Stimulated activated CD8-positive, alpha-beta memory T cell treated with anti-CD3 and anti-CD28 coated beads, Interleukin-7, amount 100 ng/mL, for 24 hours (primary cell): Measurements from ENCODE around the gene PDZD7.

Source experiments
- DNase-seq: peaks from one replicate; pipeline ENCODE4 v3.0.0-alpha.2; 2020; ENCODE audit warnings: low read depth

PDZD7 gene

DNA sequence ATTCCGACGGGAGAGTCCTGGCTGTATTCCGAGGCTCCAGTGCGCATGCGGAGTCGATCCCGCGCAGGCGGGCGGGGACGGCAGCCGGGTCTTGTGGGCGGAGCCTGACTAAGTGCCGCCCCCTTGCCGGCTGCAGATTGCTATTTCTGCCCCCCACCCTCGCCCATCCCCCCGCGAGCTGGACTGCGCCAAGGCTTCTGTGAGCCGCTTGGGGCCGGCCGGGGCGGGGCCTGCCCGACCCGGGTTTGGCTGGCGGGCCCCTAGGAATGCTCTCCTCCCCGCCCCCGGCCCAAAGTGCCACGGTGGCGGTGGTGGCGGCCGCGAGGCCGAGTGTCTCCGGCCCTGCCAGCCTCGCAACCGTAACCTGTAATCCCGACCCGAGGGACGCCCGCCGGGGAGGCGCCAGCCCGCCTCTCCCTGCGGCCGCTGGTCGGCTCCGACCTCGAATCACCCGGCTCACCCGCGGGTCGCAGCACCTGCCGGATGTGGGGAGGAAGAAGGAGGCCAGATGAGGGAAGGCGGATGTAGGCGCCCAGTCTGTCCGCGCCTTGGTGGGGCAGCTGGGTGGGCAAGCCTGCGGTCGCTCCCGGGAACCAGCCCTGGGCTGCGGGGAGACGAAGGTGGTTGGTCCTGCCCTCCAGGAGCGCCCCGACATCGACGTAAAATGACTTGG is 30.2 kb upstream of the PDZD7 start:
- peak; percentile 84 for DNase-seq

DNA sequence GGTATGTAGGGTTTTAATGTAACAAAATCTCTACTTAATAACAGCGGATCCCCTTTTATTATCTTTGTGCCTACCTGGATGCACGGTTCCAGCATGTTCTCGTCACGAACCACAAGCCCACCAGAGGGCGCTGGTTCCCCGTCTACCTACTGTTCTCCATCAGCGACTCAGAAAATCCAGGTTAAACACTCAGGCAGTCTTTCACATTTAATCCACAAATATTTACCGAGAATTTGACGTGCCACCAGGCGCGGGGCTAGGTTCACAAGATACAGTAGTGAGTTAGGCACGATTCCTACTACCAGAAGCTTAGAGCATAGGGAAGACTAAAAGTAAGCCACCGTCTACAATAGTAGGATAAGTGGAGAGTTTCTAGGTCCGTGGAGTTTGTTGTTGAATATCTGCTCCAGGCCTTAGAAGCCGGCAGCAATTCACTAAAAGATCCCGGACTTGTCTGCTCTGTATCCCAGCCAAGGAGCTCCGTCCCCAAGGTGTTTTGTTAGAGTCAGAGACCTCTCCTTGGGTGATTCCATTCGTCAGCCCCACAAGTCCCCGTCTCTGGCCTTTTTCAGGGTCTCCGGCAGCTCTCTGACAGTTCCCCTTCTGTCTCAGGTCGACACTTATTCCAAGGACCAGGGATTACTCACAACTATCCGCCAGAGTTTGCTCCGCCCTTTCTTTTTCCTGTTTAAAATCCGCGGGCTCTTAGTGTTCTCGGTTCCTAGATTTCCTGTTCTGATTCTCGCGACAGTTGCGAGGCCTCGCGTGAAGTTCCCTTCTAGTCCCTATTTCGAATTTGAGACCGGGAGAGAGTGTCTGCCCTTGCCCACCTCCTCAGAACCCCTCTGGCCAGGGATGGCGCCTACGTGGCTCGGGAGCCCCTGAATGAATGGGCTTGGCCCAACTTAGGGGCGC is 29.4 kb upstream of the PDZD7 start:
- peak; percentile 89 for DNase-seq

DNA sequence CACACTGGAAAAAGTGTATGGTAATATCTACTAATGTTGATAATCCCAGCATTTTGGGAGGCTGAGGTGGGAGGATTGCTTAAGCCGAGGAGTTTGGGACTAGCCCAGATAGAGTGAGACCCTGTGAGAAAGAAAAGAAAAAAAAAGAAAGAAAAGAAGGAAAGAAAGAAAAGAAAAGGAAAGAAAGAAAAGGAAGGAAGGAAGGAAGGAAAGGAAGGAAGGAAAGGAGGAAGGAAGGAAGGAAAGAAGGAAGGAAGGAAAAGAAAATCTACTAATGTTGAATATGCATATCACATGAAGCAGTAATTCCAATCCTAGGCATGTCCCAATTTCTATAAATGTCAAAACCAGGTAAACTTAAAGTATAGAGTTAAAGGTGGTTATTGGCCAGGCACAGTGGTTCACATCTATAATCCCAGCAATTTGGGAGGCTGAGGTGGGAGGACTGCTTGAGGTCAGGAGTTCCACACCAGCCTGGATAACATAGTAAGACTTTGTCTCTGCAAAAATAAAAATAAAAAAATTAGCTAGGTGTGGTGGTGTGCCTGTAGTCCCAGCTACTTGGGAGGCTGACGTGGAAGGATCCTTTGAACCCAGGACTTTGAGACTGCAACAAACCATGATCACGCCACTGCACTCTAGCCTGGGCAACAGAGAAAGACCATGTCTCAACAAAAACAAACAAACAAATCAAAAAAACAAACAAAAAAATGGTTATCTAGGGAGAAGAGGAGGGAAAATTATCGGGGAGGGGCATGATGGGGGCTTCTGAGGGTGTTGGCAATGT is 25.6 kb upstream of the PDZD7 start:
- DNase-seq, result no peak

DNA sequence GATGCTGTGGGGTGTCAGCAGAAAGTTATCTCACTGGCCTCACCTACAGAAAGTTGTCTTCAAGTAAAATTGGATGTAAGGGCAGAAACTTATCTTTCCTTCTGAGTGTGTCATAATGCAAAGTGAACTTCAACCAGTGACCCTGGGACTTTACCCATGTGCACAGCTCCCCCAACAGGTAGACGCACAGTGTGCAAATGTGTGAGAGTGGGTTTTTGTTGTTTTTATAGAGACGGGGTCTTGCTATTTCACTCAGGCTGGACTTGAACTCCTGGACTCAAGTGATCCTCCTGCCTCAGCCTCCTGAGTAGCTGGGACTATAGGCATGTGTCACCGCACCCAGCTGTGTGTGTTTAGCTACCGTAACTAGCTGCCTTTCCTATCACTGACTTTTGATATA is 24.5 kb upstream of the PDZD7 start:
- no peak for DNase-seq

DNA sequence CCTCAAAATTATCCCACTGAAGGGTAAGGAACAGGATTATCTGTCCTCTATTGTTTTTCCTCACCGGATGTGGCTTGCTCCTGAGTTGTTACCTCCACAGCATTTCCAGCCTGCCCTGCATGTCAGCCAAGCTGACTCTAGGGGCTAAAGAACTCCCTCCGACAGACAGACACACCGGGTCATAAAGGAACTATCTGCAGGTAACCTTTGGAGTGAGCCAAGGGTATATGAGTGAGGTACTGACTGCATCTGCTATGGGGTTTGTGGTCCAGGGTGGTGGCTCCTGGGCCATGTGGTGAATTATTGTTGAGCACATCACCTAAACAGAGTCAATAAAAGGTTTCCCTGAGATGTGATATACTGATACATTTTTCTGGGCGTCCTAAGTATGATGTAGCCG is 23.9 kb upstream of the PDZD7 start:
- no peak for DNase-seq

DNA sequence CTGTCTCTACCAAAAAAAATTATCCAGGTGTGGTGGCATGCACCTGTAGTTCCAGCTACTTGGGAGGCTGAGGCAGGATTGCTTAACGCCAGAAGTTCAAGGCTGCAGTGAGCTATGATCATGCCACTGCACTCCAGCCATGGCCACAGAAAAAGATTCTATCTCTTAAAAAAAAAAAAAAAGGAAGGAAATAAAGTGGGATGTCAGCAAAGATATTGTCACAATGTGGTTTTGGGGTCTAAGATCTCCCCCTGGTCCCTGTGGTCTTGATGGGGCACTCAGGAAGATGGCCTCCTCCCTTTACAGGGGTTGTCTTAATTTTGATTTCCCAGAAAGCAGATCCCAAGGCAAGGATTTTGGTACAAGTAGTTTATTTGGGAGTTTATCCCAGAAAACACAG is 23.4 kb upstream of the PDZD7 start:
- no peak for DNase-seq

DNA sequence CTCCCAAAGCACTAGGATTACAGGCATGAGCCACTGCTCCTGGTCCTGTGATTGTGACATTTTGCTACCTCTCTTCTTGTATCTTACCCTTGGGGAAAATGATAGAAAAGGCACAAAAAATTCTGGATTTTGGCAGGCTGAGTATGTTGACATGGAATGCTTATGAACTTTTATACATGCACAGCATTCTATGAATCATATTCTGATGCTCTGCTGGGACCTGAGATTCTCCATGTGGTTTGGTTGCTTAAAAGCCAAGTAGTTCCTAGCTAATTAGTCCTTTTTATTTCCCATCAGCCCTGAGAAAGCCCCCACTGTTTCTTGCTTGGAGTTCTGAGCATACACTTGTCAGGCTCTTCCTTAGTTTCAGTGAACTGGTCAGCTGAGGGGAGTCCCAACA is 22.6 kb upstream of the PDZD7 start:
- no peak for DNase-seq

DNA sequence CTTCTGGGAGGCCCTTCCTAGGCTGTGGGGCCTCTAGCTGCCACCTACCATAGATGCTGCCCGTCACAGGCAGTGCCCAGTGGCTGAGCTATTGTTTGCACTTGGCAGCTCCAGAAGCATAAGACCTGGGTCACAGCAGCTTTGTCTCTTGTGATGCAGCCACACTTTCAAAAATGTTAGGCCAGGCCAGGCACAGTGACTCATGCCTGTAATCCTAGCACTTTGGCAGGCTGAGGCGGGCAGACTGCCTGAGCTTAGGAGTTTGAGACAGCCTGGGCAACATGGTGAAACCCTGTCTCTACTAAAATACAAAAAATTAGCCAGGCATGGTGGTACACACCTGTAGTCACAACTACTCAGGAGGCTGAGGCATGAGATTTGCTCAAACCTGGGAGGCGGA is 21.4 kb upstream of the PDZD7 start:
- no peak for DNase-seq

DNA sequence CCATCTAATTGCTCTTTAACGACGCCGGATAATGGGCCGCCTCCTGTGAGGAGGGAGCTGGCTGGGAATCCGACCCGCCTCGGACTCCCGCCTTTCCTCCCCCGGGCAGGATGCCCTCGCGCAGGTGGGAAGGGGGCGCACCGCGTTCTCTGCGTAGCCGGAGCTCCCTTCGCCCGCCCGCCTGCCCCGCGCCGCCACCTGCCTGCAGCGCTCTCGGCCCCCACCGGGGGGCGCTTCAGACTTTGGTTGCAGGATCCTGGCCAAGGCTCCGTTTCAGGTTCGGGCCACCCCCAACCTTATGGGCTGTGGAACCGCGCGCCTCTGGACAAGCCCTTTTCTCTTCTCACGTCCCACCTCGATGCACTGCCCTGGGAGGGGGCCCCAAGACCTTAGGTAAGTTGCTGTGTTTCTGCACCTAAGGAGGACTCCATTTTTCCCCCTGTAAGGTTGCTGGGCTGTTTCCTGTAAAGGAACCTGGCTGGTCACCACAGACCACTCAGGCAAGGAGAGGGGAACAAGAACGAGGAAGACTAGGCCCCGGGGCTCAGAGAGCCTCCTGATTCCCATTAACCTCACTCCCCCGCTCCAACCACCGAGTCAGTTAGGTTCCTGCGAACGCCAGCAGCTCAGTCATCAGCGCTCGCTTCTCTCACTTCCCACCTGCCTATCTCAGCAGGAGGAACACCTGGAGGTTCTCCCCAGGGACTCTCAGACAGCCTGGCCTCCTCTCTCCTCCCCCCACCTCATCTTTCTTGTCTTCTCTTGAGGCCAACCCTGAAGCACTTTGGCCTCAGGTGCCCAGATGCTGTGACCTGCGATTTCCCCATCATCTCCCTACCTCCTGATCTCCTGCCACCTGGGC is 19.5 kb upstream of the PDZD7 start:
- peak; percentile 70 for DNase-seq

DNA sequence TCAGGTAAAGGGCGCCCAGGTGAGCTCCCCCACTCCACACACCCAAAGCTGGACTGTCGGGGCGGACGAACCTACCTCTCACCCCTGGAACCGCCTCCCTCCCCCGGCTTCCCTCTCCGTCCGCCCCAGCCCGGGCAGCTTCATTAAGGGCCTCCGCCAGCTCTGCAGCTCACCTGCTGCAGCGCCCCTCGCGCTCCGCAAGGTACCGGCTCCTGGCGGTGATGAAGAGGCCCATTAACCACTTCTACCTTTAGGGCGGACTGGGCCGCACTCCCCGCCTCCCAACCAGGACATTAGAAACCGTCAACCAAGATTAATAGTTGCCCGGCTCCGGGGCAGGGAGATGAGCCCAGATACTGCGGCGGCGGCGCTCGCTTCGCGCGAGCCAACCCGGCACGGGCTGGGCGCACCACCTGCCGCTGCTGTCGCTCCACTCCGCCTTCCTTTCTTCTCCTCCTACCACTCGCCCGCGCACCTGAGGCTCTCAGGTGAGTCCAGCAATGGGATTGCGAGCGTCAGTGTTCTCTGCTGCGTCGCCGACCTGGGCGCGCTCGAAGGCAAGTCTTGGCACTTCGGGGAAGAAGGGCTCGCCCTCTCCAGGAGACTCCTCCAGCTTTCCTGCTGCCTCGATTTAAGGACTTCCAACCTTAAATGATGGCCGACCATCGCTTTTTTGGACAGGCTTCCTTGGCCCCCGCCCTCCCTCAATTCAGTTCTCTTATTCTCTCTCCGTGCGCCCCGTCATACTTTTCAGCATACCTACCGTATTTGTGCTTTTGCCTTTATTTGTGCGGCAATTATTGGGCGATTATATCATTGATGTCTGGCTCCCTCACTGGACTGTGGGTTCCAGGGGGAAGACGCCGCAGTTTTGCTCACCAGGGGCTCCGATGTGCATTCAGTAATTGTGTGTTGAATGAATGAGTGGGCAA is 17.3 kb upstream of the PDZD7 start:
- DNase-seq, result no peak

DNA sequence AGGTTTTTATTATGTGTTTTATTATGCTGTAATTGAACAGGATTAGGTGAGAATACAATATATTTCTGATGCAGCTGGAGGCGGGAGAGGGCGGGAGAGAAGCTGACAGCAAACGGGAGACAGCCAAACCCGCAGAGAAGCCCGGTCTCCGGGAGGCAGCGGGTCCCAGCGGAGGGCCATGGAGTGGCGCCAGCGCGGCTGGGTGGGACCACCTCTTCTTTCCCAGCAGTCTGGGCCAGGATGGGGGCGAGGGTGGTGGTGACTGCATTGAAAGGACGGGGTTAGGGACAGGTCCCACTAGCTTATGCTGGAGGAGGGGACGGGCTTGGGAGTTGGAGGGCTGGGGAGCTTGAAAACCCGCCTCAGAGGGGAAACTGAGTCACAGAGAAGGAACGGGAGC is 16.3 kb upstream of the PDZD7 start:
- DNase-seq, result no peak

DNA sequence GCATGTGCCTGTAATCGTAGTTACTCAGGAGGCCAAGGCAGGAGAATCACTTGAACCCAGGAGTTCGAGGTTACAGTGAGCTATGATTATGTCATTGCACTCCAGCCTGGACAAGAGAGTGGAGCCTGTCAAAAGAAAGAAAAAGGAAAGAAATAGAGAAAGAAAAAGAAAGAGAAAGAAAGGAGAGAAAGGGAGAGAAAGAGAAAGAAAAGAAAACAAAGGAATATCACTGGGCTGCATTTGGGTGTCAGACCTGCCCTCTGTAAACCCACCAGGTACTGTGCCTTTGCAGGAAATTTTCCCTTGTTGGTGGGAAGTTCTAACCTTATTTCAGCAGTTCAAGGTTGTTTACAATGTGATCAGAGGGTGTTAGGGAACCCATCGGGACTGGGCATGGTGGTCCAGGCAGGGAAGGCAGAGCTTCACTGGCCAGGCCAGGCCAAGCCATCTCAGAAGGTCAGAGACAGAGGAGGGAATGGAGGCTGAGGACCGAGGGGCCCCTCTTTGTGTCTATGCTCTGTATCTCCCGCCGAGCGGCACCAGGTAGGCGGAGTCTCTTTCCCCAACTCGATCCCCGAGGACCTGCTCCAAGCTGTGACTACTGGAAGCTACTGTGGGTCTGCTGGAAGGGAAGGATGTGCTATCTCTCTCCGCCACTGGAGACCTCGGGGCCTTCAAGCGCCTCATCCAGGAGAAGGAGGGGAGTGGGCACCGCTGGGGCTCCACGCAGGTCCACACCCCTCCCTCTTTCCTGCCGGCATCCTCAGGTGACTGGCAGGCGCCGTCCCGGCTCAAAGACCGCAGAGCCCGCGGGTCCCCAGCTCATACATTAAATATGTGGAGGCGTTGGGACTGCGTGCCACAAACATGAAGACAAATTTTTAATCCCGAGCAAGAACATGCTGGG is 15.7 kb upstream of the PDZD7 start:
- DNase-seq, result no peak

DNA sequence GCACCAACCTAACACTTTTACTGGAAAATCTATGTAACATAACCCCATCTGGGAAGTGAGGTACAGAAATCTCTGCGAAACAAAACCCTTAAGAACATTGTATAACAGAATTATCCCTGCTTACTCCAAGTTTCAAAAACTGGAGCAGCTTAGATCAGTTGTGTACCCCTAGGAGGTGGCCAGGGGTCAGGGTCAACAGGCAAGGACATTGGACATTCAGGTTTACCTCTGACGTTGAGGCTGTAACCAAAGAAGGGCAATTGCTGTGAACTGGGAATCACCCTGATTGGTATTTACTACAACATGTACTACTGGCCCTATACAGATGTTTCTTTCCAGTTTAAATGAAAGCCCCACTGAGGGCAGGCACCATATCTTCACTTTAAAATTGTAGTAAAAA is 13.2 kb upstream of the PDZD7 start:
- DNase-seq, result no peak

DNA sequence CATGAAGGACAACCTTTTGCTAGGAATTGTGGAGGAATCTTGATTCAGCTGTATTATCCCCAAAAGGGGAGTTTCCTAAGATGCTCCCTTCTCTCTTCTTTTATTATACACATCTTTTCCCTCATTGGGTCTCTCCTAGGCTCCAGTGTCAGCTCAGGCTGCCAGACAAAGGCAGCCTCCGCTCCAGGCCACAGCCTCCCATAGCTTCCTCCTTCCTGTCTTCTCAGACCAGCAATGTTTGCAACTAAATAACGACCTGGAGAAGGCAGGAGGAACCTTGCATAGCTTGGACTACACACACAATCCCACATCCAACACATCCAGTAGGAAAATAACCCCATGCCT is 12.4 kb upstream of the PDZD7 start:
- no peak for DNase-seq

DNA sequence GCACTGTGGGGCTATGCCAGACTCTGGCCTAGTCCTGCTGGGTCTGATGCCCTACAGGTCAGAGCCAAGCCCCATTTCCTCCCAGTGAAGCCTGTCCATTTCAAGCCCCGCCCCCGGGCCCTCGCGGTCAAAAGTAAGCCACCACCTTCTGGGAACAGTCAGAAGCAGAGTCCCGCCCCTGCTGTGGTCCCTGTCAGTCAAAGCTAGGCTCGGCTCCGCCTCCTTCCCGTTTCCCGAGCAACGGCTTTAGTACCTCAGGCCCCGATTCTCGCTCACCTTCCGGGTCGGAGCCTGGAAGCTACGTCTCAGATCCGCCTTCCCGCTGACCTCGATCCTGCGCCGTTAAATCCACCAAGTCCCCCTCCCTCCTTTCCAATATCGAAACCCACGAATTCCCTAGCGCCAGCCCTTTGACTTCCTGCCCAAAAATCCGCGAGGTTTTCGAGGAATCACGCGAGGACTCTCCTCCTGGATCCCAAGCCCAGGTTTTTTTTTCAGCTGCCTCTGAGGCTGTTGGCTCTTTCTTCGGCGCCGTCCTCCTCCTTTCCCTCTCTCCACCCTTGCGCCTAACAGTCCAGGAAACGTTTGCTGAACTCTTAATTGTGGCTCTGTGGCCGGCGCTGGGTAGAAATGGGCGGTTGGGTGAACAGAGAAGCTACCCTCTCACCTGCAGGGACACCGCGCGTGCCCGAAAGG is 11.9 kb upstream of the PDZD7 start:
- peak; percentile 82 for DNase-seq

DNA sequence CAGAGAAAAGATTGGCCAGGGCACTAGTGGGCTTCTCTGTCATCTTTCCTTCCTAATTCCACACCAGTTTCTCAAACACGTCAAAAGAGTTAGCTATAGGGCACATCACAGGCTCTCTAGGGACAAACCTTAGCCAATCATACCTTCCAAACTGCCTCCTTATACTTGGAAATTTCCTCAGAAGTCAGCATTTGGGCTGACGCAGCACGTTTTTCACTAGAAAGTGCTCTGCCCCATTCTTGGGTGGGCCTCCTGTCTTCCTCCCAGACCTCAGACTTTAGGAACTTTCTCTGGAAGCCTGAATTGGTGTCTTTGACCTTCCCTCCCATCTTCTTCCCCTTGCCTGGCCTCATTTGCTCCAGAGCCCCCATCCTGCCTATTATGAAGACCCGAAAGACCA is 11.2 kb upstream of the PDZD7 start:
- no peak for DNase-seq

DNA sequence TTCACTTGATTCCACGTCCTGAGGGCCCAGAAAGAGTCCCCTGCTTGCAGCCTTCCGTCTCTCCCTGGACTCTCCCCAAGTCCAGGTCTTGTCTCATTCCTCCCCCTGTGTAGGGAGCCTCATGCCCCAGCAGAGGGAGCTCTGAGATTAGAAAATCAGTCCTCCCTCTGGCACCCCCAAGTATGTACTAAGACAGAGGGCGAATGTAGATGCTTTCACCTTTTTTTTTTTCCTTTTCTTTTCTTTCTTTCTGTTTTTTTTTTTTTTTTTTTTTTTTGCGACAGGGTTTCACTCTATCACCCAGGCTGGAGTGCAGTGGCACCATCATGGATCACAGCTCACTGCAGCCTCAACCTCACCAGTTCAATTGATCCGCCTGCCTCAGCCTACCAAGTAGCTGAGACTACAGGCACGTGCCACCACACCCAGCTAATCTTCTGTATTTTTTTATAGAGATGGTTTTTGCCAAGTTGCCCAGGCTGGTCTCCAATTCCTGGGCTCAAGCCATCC is 10.4 kb upstream of the PDZD7 start:
- DNase-seq, result peak; percentile 50

DNA sequence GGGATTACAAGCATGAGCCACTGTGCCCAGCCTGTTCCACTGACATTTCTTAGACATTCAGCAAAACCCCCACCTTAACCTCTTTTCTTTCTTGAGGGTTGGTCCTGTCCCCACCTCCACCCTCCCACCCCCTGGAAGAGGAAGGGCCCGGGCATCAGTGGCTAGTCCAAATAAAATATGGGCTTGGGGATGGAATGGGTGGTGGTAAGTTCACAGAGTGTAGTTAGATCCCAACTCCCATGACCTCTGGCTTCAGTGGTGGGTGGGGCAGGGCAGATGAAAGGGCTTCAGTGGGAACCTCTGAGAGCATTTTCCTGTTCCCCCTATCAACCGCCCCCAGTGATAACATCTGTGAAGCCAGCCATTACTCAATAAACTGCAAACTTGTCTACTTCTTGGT is 9.9 kb upstream of the PDZD7 start:
- no peak for DNase-seq

DNA sequence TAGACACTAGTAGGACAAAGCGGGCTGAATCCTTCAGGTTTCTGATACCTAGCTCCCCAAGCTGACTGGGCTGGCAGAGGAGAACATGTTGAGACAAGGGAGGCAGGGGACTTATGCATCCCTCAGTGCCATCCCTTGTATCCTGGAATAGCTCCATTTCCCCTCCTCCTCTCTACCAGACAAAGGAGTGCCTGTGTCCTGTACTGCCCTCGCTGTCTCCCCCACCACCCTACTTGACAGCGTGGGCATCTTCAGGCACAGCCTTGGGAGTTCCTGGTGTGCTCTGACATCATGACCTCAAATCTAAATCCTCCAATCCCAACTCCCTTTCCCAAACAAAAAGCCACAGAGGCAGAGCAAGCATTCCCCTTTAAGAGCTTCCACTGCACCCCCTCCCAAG is 9.1 kb upstream of the PDZD7 start:
- no peak for DNase-seq
